Endodermal cell (in vitro differentiated cells): ENCODE data around the gene TMBIM1. TPM values are rescaled to one million over a fixed set of nuclear protein-coding genes. Genes with fewer than 3 reads are reported as not detected.
A peak's percentile ranks its signal among the peaks of the same experiment; 100 is the strongest.

ENCODE experiments used
- DNase-seq: peaks from one replicate; pipeline ENCODE4 v3.0.0-alpha.2; 2017
- H3K27ac ChIP-seq: 2 replicates; pipeline ENCODE4 v1.5.1; 2013; ENCODE audit warnings: mild to moderate bottlenecking, low read depth, low read length, moderate library complexity
- H3K27me3 ChIP-seq: 2 replicates; pipeline ENCODE4 v1.6.1; 2013; ENCODE audit warnings: mild to moderate bottlenecking, low read length, moderate library complexity; ENCODE audit not compliant: insufficient read depth, control insufficient read depth, poor library complexity, severe bottlenecking
- H3K36me3 ChIP-seq: 2 replicates; pipeline ENCODE4 v1.7.0; 2013; ENCODE audit warnings: mild to moderate bottlenecking, low read length, moderate library complexity; ENCODE audit not compliant: control insufficient read depth, insufficient read depth
- H3K4me1 ChIP-seq: one replicate; pipeline ENCODE4 v1.7.0; 2013; ENCODE audit warnings: low read length; ENCODE audit not compliant: control insufficient read depth, insufficient read depth
- H3K4me3 ChIP-seq: 2 replicates; pipeline ENCODE4 v1.5.1; 2013; ENCODE audit warnings: mild to moderate bottlenecking, low read length, moderate library complexity
- H3K9ac ChIP-seq: 2 replicates; pipeline ENCODE4 v1.6.1; 2013; ENCODE audit warnings: mild to moderate bottlenecking, low read length, moderate library complexity; ENCODE audit not compliant: poor library complexity, severe bottlenecking; ENCODE audit errors: extremely low read depth
- H3K9me3 ChIP-seq: 2 replicates; pipeline ENCODE4 v1.6.1; 2013; ENCODE audit warnings: mild to moderate bottlenecking, low read length, moderate library complexity; ENCODE audit not compliant: control insufficient read depth
- H3K27ac Mint-ChIP-seq: 2 replicates; pipeline ENCODE4 v1.8.0; 2020; ENCODE audit warnings: mixed read lengths
- H3K27me3 Mint-ChIP-seq: 2 replicates; pipeline ENCODE4 v1.8.0; 2021; ENCODE audit warnings: mild to moderate bottlenecking, mixed read lengths; ENCODE audit not compliant: insufficient read depth
- H3K36me3 Mint-ChIP-seq: 2 replicates; pipeline ENCODE4 v1.8.0; 2020; ENCODE audit warnings: low read depth, mixed read lengths
- H3K4me1 Mint-ChIP-seq: 2 replicates; pipeline ENCODE4 v1.8.0; 2020; ENCODE audit warnings: mixed read lengths
- H3K4me3 Mint-ChIP-seq: 2 replicates; pipeline ENCODE4 v1.8.0; 2020; ENCODE audit warnings: mild to moderate bottlenecking, moderate library complexity, mixed read lengths
- H3K9me3 Mint-ChIP-seq: 2 replicates; pipeline ENCODE4 v1.8.0; 2020; ENCODE audit warnings: mild to moderate bottlenecking, mixed read lengths
- WGBS, 2 experiments: methylation state at CpG; one replicate each; pipeline versions ENCODE4 v1.1.5 to v1.1.7; 2013; ENCODE audit warnings: missing lambda C conversion rate in 2 of 2, mixed read lengths in 1 of 2; ENCODE audit not compliant: insufficient coverage in 1 of 2, insufficient read length in 1 of 2; 5-methylcytosine and 5-hydroxymethylcytosine counted together
- total RNA-seq, 2 donors: library from RNA; stranded (reverse); fragmentation: NEBNext Ultra II Directional in 1 of 2; extraction: Animal tissue kit (Norgen Biotek cat#: 25700) in 1 of 2; gene quantifications; 2 replicates in 1 of 2; 3 replicates in 1 of 2; pipeline ENCODE4 v1.2.1, GENCODE V29; 2021
- TF ChIP-seq, protein P1 (sequence below): fragments of 200-600 bp; sonication (generic); conservative IDR thresholded peaks from 2 replicates; pipeline ENCODE4 v1.5.0; 2021; ENCODE audit warnings: antibody characterized with exemption, mild to moderate bottlenecking

TMBIM1 gene
- total RNA-seq, 2 donors from 2014 or later, result 50.7 to 53.8 TPM

DNA sequence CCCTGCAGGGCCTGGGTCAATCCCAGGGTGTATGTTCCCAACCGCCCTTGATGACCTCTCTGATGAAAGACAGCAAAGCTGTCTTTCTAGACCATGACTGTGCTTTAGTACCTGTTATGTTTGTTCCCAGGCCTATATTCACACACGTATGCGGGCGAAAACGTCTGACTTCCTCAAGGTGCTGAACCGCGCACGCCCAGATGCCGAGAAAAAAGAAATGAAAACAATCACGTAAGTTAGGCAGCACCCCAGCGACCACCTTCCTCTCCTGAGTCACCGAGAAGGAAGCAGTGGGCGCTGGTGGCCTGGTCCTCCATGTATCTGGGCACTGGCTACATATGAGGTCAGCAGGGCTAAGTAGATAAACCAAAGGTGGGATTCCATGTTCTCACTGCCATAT is 42.6 kb downstream of the TMBIM1 start:
- no peaks in the 10 kb centered on the region for H3K27me3 Mint-ChIP-seq
- TF ChIP-seq, protein P1, sequence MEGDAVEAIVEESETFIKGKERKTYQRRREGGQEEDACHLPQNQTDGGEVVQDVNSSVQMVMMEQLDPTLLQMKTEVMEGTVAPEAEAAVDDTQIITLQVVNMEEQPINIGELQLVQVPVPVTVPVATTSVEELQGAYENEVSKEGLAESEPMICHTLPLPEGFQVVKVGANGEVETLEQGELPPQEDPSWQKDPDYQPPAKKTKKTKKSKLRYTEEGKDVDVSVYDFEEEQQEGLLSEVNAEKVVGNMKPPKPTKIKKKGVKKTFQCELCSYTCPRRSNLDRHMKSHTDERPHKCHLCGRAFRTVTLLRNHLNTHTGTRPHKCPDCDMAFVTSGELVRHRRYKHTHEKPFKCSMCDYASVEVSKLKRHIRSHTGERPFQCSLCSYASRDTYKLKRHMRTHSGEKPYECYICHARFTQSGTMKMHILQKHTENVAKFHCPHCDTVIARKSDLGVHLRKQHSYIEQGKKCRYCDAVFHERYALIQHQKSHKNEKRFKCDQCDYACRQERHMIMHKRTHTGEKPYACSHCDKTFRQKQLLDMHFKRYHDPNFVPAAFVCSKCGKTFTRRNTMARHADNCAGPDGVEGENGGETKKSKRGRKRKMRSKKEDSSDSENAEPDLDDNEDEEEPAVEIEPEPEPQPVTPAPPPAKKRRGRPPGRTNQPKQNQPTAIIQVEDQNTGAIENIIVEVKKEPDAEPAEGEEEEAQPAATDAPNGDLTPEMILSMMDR, result no peak
- DNase-seq, result peak; percentile 16
- no peak overlapping the region for H3K27ac ChIP-seq
- H3K4me1 ChIP-seq, result no peaks in the 10 kb centered on the region
- peaks cover 88% of the 10 kb centered on the region for H3K36me3 Mint-ChIP-seq
- no peak overlapping the region for H3K4me3 ChIP-seq
- no peak overlapping the region for H3K27ac Mint-ChIP-seq
- H3K9me3 ChIP-seq, result no peaks in the 10 kb centered on the region
- H3K27me3 ChIP-seq, result no peaks in the 10 kb centered on the region
- H3K4me3 Mint-ChIP-seq, result no peak overlapping the region
- no peak overlapping the region for H3K9ac ChIP-seq
- WGBS, 2 experiments, result 97 to 99% methylated on average over 13 of the region's 13 CpGs
- H3K4me1 Mint-ChIP-seq, result no peaks in the 10 kb centered on the region
- H3K36me3 ChIP-seq, result peaks cover 96% of the 10 kb centered on the region
- H3K9me3 Mint-ChIP-seq, result no peaks in the 10 kb centered on the region

DNA sequence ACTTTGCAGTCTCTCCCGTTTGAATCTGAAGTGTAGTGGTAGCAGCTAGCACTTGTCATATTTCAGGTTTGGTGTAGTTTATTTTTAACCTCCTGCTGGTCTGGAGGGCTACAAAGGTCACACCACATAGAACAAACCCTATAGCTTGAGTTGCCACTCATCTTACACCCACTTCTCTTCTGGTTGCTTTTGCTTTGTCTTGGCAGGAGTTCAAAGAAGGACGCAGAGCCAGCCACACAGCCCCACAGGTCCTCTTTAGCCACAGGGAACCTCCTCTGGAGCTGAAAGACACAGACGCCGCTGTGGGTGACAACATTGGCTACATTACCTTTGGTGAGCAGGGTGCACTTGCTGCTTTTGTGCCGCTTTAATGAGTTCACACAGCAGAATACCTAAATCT is 47.1 kb downstream of the TMBIM1 start:
- no peak overlapping the region for H3K4me3 ChIP-seq
- H3K36me3 ChIP-seq, result peaks cover 96% of the 10 kb centered on the region
- no peak overlapping the region for H3K9ac ChIP-seq
- no peak overlapping the region for H3K27ac ChIP-seq
- WGBS, 2 experiments, result 90 to 91% methylated on average over 4 to 5 of the region's 5 CpGs
- DNase-seq, result no peak
- H3K9me3 ChIP-seq, result no peaks in the 10 kb centered on the region
- Mint-ChIP-seq H3K4me3 (no peak overlapping the region), H3K27ac (no peak overlapping the region), H3K4me1 (no peaks in the 10 kb centered on the region), H3K9me3 (no peaks in the 10 kb centered on the region), H3K36me3 (peaks cover 83% of the 10 kb centered on the region), H3K27me3 (no peaks in the 10 kb centered on the region)
- TF ChIP-seq, protein P1, result no peak
- no peaks in the 10 kb centered on the region for H3K27me3 ChIP-seq
- H3K4me1 ChIP-seq, result no peaks in the 10 kb centered on the region

DNA sequence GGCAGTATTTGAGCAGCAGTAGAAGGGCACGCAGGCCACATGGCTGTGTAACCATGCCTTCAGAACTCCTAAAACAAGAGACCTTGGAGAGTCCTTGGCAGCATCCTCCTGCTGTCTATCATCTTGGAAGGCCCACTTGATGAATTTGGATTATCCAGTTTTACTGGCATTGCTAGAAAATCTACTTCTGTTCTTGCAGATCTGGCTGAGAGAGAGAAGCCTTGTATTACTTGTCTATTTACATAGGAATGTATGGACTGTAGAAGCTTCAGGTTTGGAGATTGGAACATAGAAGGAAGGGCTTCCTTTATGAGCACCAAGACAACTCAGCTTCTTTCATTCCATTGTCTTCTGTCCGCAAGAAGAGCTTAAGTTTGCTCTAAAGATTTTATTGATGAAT is 47.6 kb downstream of the TMBIM1 start:
- peaks cover 82% of the 10 kb centered on the region for H3K36me3 Mint-ChIP-seq
- Histone ChIP-seq H3K9ac (no peak overlapping the region), H3K4me3 (no peak overlapping the region), H3K9me3 (no peaks in the 10 kb centered on the region), H3K27ac (no peak overlapping the region), H3K4me1 (no peaks in the 10 kb centered on the region), H3K36me3 (peaks cover 96% of the 10 kb centered on the region), H3K27me3 (no peaks in the 10 kb centered on the region)
- TF ChIP-seq, protein P1, result no peak
- no peak for DNase-seq
- no peak overlapping the region for H3K4me3 Mint-ChIP-seq
- H3K9me3 Mint-ChIP-seq, result no peaks in the 10 kb centered on the region
- WGBS, 2 experiments, result 94 to 100% methylated on average over 1 to 2 of the region's 2 CpGs
- H3K27me3 Mint-ChIP-seq, result no peaks in the 10 kb centered on the region
- H3K27ac Mint-ChIP-seq, result no peak overlapping the region
- no peaks in the 10 kb centered on the region for H3K4me1 Mint-ChIP-seq
